ENCODE measurements around the gene FSIP1.

DNA sequence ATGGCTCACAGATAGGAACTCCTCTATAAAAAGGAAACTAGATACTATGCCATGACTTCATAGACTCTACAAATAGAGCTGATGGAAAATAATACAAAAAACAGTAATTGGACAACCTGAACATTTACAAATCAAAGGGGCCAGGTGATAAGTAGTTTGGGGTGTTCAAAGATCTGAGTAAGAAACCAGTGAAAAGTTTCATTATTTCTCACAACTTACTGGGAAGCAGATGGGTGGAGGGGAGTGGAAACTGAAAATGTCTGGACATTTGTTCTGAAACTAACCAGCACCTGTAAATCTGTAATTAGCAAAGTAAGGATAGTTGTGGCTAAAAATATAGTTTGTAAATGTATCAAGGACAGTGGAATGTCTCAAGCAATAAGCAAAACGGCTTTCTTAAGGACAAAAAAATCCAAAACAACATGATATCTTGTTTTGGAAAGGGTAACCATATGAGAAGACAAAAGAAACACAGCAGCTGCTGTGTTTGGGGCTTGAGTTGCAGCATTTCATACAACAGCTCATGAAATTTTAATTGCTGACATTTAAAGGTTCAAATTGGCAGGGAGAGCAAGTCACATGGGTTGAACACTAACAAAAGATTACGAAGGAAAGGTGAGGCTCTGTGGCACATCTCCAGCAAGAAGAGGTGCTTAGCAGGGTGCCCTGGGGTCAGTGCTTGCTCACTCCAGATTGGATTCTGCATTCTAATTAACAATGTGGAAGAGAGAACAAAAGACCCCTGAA lies 228.5 kb downstream of the FSIP1 start:
- no peak for TF ChIP-seq CTCF (conservative IDR thresholded peaks at IDR 0.05 in 1 of 2, IDR thresholded peaks at IDR 0.05 in 1 of 2; ENCODE audit: extremely low read depth in 1 of 2, insufficient read depth in 1 of 2, low read depth in 1 of 2, low read length in 2 of 2)
- TF ChIP-seq EZH2 (IDR thresholded peaks at IDR 0.05; ENCODE audit: borderline replicate concordance, low read length) = no peak

Data from mammary epithelial cell (primary cell).